ENCODE data around the gene PCP4L1. TPM values are rescaled to one million over a fixed set of nuclear protein-coding genes. Genes with fewer than 3 reads are reported as not detected.

The PCP4L1 gene
- polyA plus RNA-seq, 2 of the 4 experiments (the other 2 are of a cell fraction) = not detected

DNA sequence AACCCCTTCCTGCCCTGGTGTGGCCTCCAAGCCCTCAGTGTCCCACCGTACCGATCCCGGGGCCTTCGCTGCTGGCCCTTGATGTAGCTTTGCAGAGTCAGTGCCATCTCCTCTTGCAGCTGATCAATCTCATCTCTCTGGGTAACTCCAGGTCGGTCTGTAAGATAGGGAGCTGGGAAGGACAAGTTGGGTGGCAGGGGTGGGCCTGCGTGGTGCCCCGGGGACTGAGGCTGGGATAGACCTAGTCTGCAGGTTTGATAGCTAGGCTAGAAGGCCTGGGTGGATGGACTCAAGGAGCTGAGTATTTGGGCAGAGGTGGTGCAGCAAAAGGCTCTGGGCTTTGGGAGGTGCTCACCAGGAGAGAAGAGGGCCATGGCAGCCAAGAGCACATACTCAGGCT is 27.8 kb upstream of the PCP4L1 start:
- ChIA-PET POLR2A (no interaction called here), CTCF (interaction anchor here (0.7 to 20.1 kb wide), 11 partner anchors 13 to 189 kb away, joined by 3 to 319 read pairs (median 60); partner anchors contain the start of genes FCER1G and NDUFS2)

DNA sequence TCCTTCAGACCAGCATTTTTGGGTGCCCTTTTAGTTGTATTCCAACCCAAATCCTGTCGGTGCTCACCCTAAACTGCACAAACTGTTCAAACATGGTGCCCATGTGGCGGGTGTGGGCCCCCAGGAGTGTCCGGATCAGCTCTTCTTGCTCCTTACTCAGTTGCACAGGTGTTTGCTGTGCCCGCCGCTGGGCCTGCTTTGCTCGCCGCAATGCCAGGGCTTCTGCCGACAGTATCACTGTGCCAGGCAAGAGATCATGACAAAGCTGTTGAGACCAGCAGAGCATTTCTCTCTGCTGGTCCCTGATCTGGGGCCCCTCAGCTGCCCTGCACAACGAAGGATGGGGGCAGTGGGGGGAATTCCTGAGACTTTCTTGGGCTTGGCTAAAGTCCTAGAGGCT is 25.4 kb upstream of the PCP4L1 start:
- no peak for FAIRE-seq
- Histone ChIP-seq H3K4me1 (no peaks in the 10 kb centered on the region), H3K4me3 (no peak overlapping the region), H3K27ac (no peak overlapping the region), H3K4me2 (no peak overlapping the region), H3K9me3 (no peaks in the 10 kb centered on the region)
- ATAC-seq = no peak
- 82% methylated on average over 9 of the region's 9 CpGs for WGBS (ENCODE audit: missing lambda C conversion rate)
- POLR2A ChIA-PET = interaction anchor here (0.8 kb wide), 1 partner anchor 31 kb away, joined by 3 read pairs; no protein-coding TSS in a partner anchor
- CTCF ChIA-PET = interaction anchor here (1.1 to 20.1 kb wide), 6 partner anchors 9 to 151 kb away, joined by 3 to 319 read pairs (median 35); partner anchors contain the start of genes FCER1G and NDUFS2
- no peak for DNase-seq (ENCODE audit: low read depth in 1 of 2, low spot score in 1 of 2)
- TF ChIP-seq, protein P1, sequence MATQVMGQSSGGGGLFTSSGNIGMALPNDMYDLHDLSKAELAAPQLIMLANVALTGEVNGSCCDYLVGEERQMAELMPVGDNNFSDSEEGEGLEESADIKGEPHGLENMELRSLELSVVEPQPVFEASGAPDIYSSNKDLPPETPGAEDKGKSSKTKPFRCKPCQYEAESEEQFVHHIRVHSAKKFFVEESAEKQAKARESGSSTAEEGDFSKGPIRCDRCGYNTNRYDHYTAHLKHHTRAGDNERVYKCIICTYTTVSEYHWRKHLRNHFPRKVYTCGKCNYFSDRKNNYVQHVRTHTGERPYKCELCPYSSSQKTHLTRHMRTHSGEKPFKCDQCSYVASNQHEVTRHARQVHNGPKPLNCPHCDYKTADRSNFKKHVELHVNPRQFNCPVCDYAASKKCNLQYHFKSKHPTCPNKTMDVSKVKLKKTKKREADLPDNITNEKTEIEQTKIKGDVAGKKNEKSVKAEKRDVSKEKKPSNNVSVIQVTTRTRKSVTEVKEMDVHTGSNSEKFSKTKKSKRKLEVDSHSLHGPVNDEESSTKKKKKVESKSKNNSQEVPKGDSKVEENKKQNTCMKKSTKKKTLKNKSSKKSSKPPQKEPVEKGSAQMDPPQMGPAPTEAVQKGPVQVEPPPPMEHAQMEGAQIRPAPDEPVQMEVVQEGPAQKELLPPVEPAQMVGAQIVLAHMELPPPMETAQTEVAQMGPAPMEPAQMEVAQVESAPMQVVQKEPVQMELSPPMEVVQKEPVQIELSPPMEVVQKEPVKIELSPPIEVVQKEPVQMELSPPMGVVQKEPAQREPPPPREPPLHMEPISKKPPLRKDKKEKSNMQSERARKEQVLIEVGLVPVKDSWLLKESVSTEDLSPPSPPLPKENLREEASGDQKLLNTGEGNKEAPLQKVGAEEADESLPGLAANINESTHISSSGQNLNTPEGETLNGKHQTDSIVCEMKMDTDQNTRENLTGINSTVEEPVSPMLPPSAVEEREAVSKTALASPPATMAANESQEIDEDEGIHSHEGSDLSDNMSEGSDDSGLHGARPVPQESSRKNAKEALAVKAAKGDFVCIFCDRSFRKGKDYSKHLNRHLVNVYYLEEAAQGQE (IDR thresholded peaks at IDR 0.05) = no peak
- no peak for TF ChIP-seq KDM1A (IDR thresholded peaks at IDR 0.05; ENCODE audit: low read depth)
- TF ChIP-seq NR3C1 (IDR thresholded peaks at IDR 0.05) = no peak
- no peak for TF ChIP-seq NFE2L2 (conservative IDR thresholded peaks at IDR 0.05; ENCODE audit: low read length)
- no peak for TF ChIP-seq ESRRA (IDR thresholded peaks at IDR 0.05; ENCODE audit: borderline replicate concordance, low read length)
- no peak for TF ChIP-seq HOXB5 (CRISPR knock-in tag; IDR thresholded peaks at IDR 0.05)
- TF ChIP-seq BHLHE40 (IDR thresholded peaks at IDR 0.05; ENCODE audit: low read depth, low read length) = no peak
- TF ChIP-seq JUN (IDR thresholded peaks at IDR 0.05) = no peak
- no peak for TF ChIP-seq CHD2 (IDR thresholded peaks at IDR 0.05; ENCODE audit: low read length, partially characterized antibody)
- TF ChIP-seq FOSB (CRISPR knock-in tag; IDR thresholded peaks at IDR 0.05) = no peak
- no peak for TF ChIP-seq RFX5 (IDR thresholded peaks at IDR 0.05)
- no peak for TF ChIP-seq HDAC2 (IDR thresholded peaks at IDR 0.05)
- no peak for TF ChIP-seq TP53 (CRISPR knock-in tag; IDR thresholded peaks at IDR 0.05)
- TF ChIP-seq CBX8 (IDR thresholded peaks at IDR 0.05) = no peak
- TF ChIP-seq, protein P2, sequence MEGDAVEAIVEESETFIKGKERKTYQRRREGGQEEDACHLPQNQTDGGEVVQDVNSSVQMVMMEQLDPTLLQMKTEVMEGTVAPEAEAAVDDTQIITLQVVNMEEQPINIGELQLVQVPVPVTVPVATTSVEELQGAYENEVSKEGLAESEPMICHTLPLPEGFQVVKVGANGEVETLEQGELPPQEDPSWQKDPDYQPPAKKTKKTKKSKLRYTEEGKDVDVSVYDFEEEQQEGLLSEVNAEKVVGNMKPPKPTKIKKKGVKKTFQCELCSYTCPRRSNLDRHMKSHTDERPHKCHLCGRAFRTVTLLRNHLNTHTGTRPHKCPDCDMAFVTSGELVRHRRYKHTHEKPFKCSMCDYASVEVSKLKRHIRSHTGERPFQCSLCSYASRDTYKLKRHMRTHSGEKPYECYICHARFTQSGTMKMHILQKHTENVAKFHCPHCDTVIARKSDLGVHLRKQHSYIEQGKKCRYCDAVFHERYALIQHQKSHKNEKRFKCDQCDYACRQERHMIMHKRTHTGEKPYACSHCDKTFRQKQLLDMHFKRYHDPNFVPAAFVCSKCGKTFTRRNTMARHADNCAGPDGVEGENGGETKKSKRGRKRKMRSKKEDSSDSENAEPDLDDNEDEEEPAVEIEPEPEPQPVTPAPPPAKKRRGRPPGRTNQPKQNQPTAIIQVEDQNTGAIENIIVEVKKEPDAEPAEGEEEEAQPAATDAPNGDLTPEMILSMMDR (IDR thresholded peaks at IDR 0.05) = no peak
- TF ChIP-seq, protein P3, sequence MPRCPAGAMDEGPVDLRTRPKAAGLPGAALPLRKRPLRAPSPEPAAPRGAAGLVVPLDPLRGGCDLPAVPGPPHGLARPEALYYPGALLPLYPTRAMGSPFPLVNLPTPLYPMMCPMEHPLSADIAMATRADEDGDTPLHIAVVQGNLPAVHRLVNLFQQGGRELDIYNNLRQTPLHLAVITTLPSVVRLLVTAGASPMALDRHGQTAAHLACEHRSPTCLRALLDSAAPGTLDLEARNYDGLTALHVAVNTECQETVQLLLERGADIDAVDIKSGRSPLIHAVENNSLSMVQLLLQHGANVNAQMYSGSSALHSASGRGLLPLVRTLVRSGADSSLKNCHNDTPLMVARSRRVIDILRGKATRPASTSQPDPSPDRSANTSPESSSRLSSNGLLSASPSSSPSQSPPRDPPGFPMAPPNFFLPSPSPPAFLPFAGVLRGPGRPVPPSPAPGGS (IDR thresholded peaks at IDR 0.05) = no peak
- TF ChIP-seq TFCP2L1 (CRISPR knock-in tag; IDR thresholded peaks at IDR 0.05) = no peak
- TF ChIP-seq ZC3H11A (IDR thresholded peaks at IDR 0.05) = no peak
- TF ChIP-seq ZNF302 (CRISPR knock-in tag; IDR thresholded peaks at IDR 0.05) = no peak

More for the DNA sequence above, 27.8 kb upstream of the PCP4L1 start:
- no peak overlapping the region for H3K4me3 ChIP-seq
- H3K4me2 ChIP-seq = no peak overlapping the region
- H3K4me1 ChIP-seq = peaks cover 13% of the 10 kb centered on the region
- DNase-seq (ENCODE audit: low read depth in 1 of 2, low spot score in 1 of 2) (no peak), FAIRE-seq (no peak), ATAC-seq (no peak)
- no peak overlapping the region for H3K27ac ChIP-seq
- 89% methylated on average over 7 of the region's 7 CpGs for WGBS (ENCODE audit: missing lambda C conversion rate)
- H3K9me3 ChIP-seq = no peaks in the 10 kb centered on the region
- TF ChIP-seq ZFP36 (IDR thresholded peaks at IDR 0.05; ENCODE audit: borderline replicate concordance, partially characterized antibody) (no peak), GATA3 (IDR thresholded peaks at IDR 0.05; ENCODE audit: borderline replicate concordance) (no peak), CEBPB (IDR thresholded peaks at IDR 0.05) (no peak), TP53 (CRISPR knock-in tag; IDR thresholded peaks at IDR 0.05) (no peak), HOXB13 (CRISPR knock-in tag; IDR thresholded peaks at IDR 0.05; ENCODE audit: low read depth) (no peak), EP300 (IDR thresholded peaks at IDR 0.05) (no peak), NPAS2 (CRISPR knock-in tag; IDR thresholded peaks at IDR 0.05; ENCODE audit: borderline replicate concordance) (no peak), PHF8 (IDR thresholded peaks at IDR 0.05; ENCODE audit: borderline replicate concordance, low read depth) (no peak), JUN (IDR thresholded peaks at IDR 0.05) (no peak), POLR2AphosphoS2 (conservative IDR thresholded peaks at IDR 0.05; ENCODE audit: low read length) (no peak), KDM1A (IDR thresholded peaks at IDR 0.05; ENCODE audit: low read depth) (no peak), ZNF302 (CRISPR knock-in tag; IDR thresholded peaks at IDR 0.05) (no peak), HEYL (CRISPR knock-in tag; IDR thresholded peaks at IDR 0.05) (no peak)
- TF ChIP-seq, protein P3 (IDR thresholded peaks at IDR 0.05) = no peak
- TF ChIP-seq, protein P1 (IDR thresholded peaks at IDR 0.05) = no peak

Measured in A549 (cell line).